ENCODE results near the gene AUTS2. TPM values are rescaled to one million over a fixed set of nuclear protein-coding genes. Genes with fewer than 3 reads are reported as not detected.

The AUTS2 gene
- total RNA-seq, 1 experiment from 2014 or later: 256 TPM

DNA sequence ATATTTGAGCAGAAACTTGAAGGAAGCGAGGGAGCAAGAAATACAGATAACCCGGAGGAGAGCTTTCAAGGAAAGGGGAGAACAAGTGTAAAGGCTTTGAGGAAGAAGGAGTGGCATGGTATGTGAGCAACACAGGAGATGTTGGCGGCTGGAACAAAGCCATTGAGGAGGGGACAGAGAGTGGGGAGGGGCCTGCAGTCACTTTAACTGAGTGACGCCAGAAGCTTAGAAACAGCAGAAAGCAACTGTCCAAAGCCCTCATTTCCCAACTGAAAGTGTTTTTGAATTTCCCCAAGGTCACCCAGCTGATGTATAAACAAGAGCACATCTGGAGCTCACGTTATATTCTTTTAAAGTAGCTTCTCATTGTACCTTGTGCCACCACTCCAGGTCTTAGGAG, 19.1 kb downstream of the AUTS2 start:
- H3K4me1 Mint-ChIP-seq: peaks cover 48% of the 10 kb centered on the region in 2 experiments
- H2BK12ac ChIP-seq (ENCODE audit: insufficient read length, low read depth, low read length): no peak overlapping the region
- H3K27me3 ChIP-seq (ENCODE audit: insufficient read depth, low read length): peaks cover 87% of the 10 kb centered on the region
- no peak overlapping the region for H3K56ac ChIP-seq (ENCODE audit: insufficient read length, low read depth, low read length)
- H3K27me3 Mint-ChIP-seq (ENCODE audit: low read depth): peaks cover 100% of the 10 kb centered on the region
- H3K27ac ChIP-seq (ENCODE audit: insufficient read length, low read depth, low read length): no peak overlapping the region
- H3K9ac ChIP-seq (ENCODE audit: extremely low read depth, insufficient read length, low read length): no peak overlapping the region
- H3K4me3 Mint-ChIP-seq: no peak overlapping the region
- no peak overlapping the region for H2AK5ac ChIP-seq (ENCODE audit: insufficient read length, low read length)
- no peaks in the 10 kb centered on the region for H3K79me2 ChIP-seq (ENCODE audit: insufficient read depth, low read length)
- TF ChIP-seq, protein P1, sequence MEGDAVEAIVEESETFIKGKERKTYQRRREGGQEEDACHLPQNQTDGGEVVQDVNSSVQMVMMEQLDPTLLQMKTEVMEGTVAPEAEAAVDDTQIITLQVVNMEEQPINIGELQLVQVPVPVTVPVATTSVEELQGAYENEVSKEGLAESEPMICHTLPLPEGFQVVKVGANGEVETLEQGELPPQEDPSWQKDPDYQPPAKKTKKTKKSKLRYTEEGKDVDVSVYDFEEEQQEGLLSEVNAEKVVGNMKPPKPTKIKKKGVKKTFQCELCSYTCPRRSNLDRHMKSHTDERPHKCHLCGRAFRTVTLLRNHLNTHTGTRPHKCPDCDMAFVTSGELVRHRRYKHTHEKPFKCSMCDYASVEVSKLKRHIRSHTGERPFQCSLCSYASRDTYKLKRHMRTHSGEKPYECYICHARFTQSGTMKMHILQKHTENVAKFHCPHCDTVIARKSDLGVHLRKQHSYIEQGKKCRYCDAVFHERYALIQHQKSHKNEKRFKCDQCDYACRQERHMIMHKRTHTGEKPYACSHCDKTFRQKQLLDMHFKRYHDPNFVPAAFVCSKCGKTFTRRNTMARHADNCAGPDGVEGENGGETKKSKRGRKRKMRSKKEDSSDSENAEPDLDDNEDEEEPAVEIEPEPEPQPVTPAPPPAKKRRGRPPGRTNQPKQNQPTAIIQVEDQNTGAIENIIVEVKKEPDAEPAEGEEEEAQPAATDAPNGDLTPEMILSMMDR (conservative IDR thresholded peaks at IDR 0.05): no peak
- H3K23ac ChIP-seq (ENCODE audit: insufficient read length, low read depth, low read length): no peak overlapping the region
- no peak overlapping the region for H3K14ac ChIP-seq (ENCODE audit: insufficient read depth, low read length)
- H2AFZ ChIP-seq (ENCODE audit: low read length): no peak overlapping the region
- no peak overlapping the region for H2BK5ac ChIP-seq (ENCODE audit: insufficient read length, low read length)
- H3K18ac ChIP-seq (ENCODE audit: insufficient read length, low read depth, low read length): no peak overlapping the region
- no peaks in the 10 kb centered on the region for H3K79me1 ChIP-seq (ENCODE audit: insufficient read depth, low read depth, low read length, poor library complexity, severe bottlenecking)
- H3K36me3 Mint-ChIP-seq (ENCODE audit: insufficient read depth in 1 of 3, low read depth in 3 of 3): no peaks in the 10 kb centered on the region; a peak in 1 of 7 replicates
- H3K27ac Mint-ChIP-seq: no peak overlapping the region
- no peak overlapping the region for H2BK120ac ChIP-seq (ENCODE audit: low read depth, low read length, poor library complexity, severe bottlenecking)
- H2BK15ac ChIP-seq (ENCODE audit: low read depth, low read length): no peak overlapping the region
- H2BK20ac ChIP-seq (ENCODE audit: low read depth, low read length, poor library complexity, severe bottlenecking): no peak overlapping the region
- no peak overlapping the region for H4K91ac ChIP-seq (ENCODE audit: insufficient read length, low read depth, low read length)
- no peak for DNase-seq
- no peak overlapping the region for H3K4me2 ChIP-seq (ENCODE audit: insufficient read depth, insufficient read length, low read length)
- no peaks in the 10 kb centered on the region for H3K4me1 ChIP-seq (ENCODE audit: insufficient read depth, low read length)
- no peak overlapping the region for H3K4ac ChIP-seq (ENCODE audit: low read depth, low read length)
- WGBS (ENCODE audit: extremely low coverage, insufficient read length, low lambda C conversion rate): no CpG with 5 or more reads among the region's 5 CpGs
- no peak overlapping the region for H3T11ph ChIP-seq (ENCODE audit: low read length)
- no peaks in the 10 kb centered on the region for H3K9me3 ChIP-seq (ENCODE audit: control insufficient read depth, low read depth, low read length)
- no peaks in the 10 kb centered on the region for H3K23me2 ChIP-seq (ENCODE audit: insufficient read length, low read depth, low read length, poor library complexity, severe bottlenecking)
- H4K20me1 ChIP-seq (ENCODE audit: control insufficient read depth, insufficient read depth, insufficient read length): peaks cover 4% of the 10 kb centered on the region
- no peaks in the 10 kb centered on the region; a peak in 2 of 5 replicates for H3K9me3 Mint-ChIP-seq
- H4K8ac ChIP-seq (replicated peaks; ENCODE audit: insufficient read length, low read depth, low read length): no peak overlapping the region
- H4K5ac ChIP-seq (ENCODE audit: insufficient read length, low read depth, low read length): no peak overlapping the region

Measured in H9 (cell line).